ENCODE results near the gene KCNAB2. TPM values are rescaled to one million over a fixed set of nuclear protein-coding genes. Genes with fewer than 3 reads are reported as not detected.

Gene KCNAB2
- total and polyA plus RNA-seq, 4 donors, result 1.8 to 5.9 (median 4.5) TPM

DNA sequence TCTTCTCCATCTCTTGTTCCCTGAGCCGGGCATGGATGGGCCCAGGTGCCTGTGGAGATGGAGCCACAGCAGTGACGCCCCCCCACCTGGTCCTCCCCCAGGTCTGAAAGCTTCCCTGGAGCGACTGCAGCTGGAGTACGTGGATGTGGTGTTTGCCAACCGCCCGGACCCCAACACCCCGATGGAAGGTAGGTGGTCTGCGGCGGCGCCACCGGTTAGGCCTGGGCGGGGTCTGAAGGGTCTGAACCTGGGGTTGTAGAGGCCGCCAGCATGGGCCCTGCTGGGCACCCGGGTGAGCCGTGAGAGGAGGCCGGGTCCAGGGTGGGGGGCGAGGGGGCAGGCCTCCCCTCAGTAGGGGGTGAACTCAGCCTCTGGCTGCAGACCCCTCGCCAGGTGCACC lies 44.6 kb downstream of the KCNAB2 start:
- Histone ChIP-seq H3K36me3 (ENCODE audit: control insufficient read depth in 4 of 4, insufficient read depth in 3 of 4, low read depth in 1 of 4, low read length in 3 of 4) (no peaks in the 10 kb centered on the region), H3K9ac (ENCODE audit: low read depth in 1 of 2, low read length in 2 of 2) (no peak overlapping the region), H3K4me3 (ENCODE audit: low read depth in 1 of 3, low read length in 3 of 3) (no peak overlapping the region), H3K27ac (ENCODE audit: low read depth in 1 of 2, low read length in 2 of 2) (no peak overlapping the region), H3K27me3 (ENCODE audit: control insufficient read depth in 4 of 4, insufficient read depth in 4 of 4, low read length in 3 of 4) (no peaks in the 10 kb centered on the region), H3K4me1 (ENCODE audit: control insufficient read depth in 4 of 4, insufficient read depth in 4 of 4, low read length in 3 of 4) (no peaks in the 10 kb centered on the region), H3K9me3 (ENCODE audit: control insufficient read depth in 4 of 4, low read length in 3 of 4) (no peaks in the 10 kb centered on the region)
- TF ChIP-seq FOXA1 (IDR thresholded peaks at IDR 0.05) (no peak), SP1 (IDR thresholded peaks at IDR 0.05) (no peak)
- TF ChIP-seq, protein P1, sequence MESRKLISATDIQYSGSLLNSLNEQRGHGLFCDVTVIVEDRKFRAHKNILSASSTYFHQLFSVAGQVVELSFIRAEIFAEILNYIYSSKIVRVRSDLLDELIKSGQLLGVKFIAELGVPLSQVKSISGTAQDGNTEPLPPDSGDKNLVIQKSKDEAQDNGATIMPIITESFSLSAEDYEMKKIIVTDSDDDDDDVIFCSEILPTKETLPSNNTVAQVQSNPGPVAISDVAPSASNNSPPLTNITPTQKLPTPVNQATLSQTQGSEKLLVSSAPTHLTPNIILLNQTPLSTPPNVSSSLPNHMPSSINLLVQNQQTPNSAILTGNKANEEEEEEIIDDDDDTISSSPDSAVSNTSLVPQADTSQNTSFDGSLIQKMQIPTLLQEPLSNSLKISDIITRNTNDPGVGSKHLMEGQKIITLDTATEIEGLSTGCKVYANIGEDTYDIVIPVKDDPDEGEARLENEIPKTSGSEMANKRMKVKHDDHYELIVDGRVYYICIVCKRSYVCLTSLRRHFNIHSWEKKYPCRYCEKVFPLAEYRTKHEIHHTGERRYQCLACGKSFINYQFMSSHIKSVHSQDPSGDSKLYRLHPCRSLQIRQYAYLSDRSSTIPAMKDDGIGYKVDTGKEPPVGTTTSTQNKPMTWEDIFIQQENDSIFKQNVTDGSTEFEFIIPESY (IDR thresholded peaks at IDR 0.05), result no peak
- TF ChIP-seq, protein P2, sequence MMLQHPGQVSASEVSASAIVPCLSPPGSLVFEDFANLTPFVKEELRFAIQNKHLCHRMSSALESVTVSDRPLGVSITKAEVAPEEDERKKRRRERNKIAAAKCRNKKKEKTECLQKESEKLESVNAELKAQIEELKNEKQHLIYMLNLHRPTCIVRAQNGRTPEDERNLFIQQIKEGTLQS (IDR thresholded peaks at IDR 0.05), result no peak
- TF ChIP-seq, protein P3, sequence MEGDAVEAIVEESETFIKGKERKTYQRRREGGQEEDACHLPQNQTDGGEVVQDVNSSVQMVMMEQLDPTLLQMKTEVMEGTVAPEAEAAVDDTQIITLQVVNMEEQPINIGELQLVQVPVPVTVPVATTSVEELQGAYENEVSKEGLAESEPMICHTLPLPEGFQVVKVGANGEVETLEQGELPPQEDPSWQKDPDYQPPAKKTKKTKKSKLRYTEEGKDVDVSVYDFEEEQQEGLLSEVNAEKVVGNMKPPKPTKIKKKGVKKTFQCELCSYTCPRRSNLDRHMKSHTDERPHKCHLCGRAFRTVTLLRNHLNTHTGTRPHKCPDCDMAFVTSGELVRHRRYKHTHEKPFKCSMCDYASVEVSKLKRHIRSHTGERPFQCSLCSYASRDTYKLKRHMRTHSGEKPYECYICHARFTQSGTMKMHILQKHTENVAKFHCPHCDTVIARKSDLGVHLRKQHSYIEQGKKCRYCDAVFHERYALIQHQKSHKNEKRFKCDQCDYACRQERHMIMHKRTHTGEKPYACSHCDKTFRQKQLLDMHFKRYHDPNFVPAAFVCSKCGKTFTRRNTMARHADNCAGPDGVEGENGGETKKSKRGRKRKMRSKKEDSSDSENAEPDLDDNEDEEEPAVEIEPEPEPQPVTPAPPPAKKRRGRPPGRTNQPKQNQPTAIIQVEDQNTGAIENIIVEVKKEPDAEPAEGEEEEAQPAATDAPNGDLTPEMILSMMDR (IDR thresholded peaks at IDR 0.05; ENCODE audit: low read depth, low read length, missing input control), result no peak
- no peak for DNase-seq (ENCODE audit: low spot score)
- 82% methylated on average over 18 of the region's 18 CpGs for WGBS

DNA sequence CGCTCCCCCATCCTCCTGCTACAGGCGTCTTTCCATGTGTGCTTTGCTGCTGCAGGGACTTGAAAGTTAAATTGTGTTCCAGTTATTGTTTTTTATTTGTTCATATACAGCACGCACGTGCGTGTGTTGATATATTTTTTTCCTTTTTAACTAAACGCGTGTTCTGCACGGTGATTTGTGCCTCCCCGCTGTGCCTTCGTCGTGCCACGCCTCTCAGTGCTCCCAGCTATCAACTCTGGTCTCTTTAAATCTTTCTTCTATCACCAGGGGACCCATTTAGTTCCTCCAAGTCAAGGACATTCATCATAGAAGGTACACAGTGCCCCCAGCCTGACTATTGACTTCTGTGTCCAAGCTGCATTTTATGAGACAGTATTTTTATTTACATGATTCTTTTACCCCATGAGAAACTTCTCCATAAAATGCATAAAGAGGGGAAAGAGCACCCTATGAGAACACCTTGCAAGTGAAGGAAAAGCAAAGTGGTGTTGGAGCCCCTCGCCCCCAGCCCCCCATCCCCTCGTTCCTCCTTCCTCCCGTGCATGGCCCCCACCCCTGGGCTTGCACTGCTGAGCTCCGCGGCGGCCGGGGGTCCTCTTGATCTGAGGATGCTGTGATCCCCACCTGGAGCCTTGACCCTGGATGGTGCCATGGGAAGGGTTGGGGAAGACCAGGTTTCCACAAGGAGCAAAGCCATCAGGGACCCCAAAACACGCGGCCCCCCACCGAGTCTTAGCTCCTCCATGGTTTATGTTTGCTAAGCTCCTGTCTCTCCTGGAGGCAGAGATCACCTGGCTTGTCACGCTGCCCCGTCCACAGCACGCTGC lies 45.5 kb downstream of the KCNAB2 start:
- H3K27me3 ChIP-seq (ENCODE audit: control insufficient read depth in 4 of 4, insufficient read depth in 4 of 4, low read length in 3 of 4), result no peaks in the 10 kb centered on the region
- H3K9me3 ChIP-seq (ENCODE audit: control insufficient read depth in 4 of 4, low read length in 3 of 4), result no peaks in the 10 kb centered on the region
- H3K4me1 ChIP-seq (ENCODE audit: control insufficient read depth in 4 of 4, insufficient read depth in 4 of 4, low read length in 3 of 4), result no peaks in the 10 kb centered on the region
- H3K27ac ChIP-seq (ENCODE audit: low read depth in 1 of 2, low read length in 2 of 2), result no peak overlapping the region
- no peak overlapping the region for H3K9ac ChIP-seq (ENCODE audit: low read depth in 1 of 2, low read length in 2 of 2)
- no peak overlapping the region for H3K4me3 ChIP-seq (ENCODE audit: low read depth in 1 of 3, low read length in 3 of 3)
- H3K36me3 ChIP-seq (ENCODE audit: control insufficient read depth in 4 of 4, insufficient read depth in 3 of 4, low read depth in 1 of 4, low read length in 3 of 4), result no peaks in the 10 kb centered on the region
- TF ChIP-seq, protein P2 (IDR thresholded peaks at IDR 0.05), result no peak
- TF ChIP-seq, protein P4, sequence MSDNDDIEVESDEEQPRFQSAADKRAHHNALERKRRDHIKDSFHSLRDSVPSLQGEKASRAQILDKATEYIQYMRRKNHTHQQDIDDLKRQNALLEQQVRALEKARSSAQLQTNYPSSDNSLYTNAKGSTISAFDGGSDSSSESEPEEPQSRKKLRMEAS (IDR thresholded peaks at IDR 0.05), result no peak
- TF ChIP-seq SP1 (IDR thresholded peaks at IDR 0.05), result no peak
- TF ChIP-seq FOXA2 (IDR thresholded peaks at IDR 0.05), result no peak
- TF ChIP-seq JUND (IDR thresholded peaks at IDR 0.05), result no peak
- TF ChIP-seq, protein P1 (IDR thresholded peaks at IDR 0.05), result no peak
- TF ChIP-seq RAD21 (IDR thresholded peaks at IDR 0.05), result no peak
- no peak for TF ChIP-seq FOXA1 (IDR thresholded peaks at IDR 0.05)
- no peak for TF ChIP-seq GABPA (IDR thresholded peaks at IDR 0.05 in 1 of 2, conservative IDR thresholded peaks at IDR 0.05 in 1 of 2)
- TF ChIP-seq, protein P5, sequence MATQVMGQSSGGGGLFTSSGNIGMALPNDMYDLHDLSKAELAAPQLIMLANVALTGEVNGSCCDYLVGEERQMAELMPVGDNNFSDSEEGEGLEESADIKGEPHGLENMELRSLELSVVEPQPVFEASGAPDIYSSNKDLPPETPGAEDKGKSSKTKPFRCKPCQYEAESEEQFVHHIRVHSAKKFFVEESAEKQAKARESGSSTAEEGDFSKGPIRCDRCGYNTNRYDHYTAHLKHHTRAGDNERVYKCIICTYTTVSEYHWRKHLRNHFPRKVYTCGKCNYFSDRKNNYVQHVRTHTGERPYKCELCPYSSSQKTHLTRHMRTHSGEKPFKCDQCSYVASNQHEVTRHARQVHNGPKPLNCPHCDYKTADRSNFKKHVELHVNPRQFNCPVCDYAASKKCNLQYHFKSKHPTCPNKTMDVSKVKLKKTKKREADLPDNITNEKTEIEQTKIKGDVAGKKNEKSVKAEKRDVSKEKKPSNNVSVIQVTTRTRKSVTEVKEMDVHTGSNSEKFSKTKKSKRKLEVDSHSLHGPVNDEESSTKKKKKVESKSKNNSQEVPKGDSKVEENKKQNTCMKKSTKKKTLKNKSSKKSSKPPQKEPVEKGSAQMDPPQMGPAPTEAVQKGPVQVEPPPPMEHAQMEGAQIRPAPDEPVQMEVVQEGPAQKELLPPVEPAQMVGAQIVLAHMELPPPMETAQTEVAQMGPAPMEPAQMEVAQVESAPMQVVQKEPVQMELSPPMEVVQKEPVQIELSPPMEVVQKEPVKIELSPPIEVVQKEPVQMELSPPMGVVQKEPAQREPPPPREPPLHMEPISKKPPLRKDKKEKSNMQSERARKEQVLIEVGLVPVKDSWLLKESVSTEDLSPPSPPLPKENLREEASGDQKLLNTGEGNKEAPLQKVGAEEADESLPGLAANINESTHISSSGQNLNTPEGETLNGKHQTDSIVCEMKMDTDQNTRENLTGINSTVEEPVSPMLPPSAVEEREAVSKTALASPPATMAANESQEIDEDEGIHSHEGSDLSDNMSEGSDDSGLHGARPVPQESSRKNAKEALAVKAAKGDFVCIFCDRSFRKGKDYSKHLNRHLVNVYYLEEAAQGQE (IDR thresholded peaks at IDR 0.05), result no peak
- TF ChIP-seq YY1 (IDR thresholded peaks at IDR 0.05), result no peak
- TF ChIP-seq RXRA (IDR thresholded peaks at IDR 0.05), result no peak
- no peak for TF ChIP-seq HNF4G (IDR thresholded peaks at IDR 0.05)
- no peak for TF ChIP-seq HNF4A (conservative IDR thresholded peaks at IDR 0.05)
- TF ChIP-seq EGR1 (IDR thresholded peaks at IDR 0.05; ENCODE audit: low read depth in 2 of 2), result no peak
- no peak for TF ChIP-seq NR2F2 (IDR thresholded peaks at IDR 0.05)
- 73% methylated on average over 25 of the region's 25 CpGs for WGBS
- no peak for DNase-seq (ENCODE audit: low spot score)

Measured in liver (tissue), 9 donors.